ENCODE results near the gene ZNF264. TPM values are rescaled to one million over a fixed set of nuclear protein-coding genes. Genes with fewer than 3 reads are reported as not detected.

The ZNF264 gene
- total and polyA plus RNA-seq, 2 donors from 2014 or later, result 4.0 to 52.3 TPM

- Histone ChIP-seq H3K36me3 (ENCODE audit: control insufficient read depth in 2 of 3, insufficient read depth in 3 of 3, low read length in 3 of 3) (peaks cover 7 to 22% (median 18%) of the 10 kb centered on the region in 3 donors), H3K4me3 (ENCODE audit: low read length in 3 of 3) (no peak overlapping the region), H3K27ac (ENCODE audit: low read depth in 2 of 2, low read length in 2 of 2) (no peak overlapping the region), H3K4me1 (ENCODE audit: control insufficient read depth in 2 of 3, insufficient read depth in 2 of 3, low read depth in 1 of 3, low read length in 3 of 3) (peaks cover 6 to 14% (median 13%) of the 10 kb centered on the region in 3 donors), H3K9ac (ENCODE audit: low read length in 3 of 3) (no peak overlapping the region), H3K27me3 (ENCODE audit: control insufficient read depth, insufficient read depth, low read length) (no peaks in the 10 kb centered on the region), H3K9me3 (ENCODE audit: control insufficient read depth in 2 of 3, insufficient read depth in 1 of 3, low read length in 3 of 3) (no peaks in the 10 kb centered on the region)
- no peak for FAIRE-seq
- intact Hi-C loops (cut with DNase I), result no loop called here
- DNase-seq, result no peak
- no peak for TF ChIP-seq CTCF (IDR thresholded peaks at IDR 0.05; ENCODE audit: borderline replicate concordance, extremely low read depth, insufficient read depth)
Observed at GRCh38 chr19:57244513-57244912, 53.2 kb downstream of the ZNF264 start.

- Histone ChIP-seq H3K4me3 (ENCODE audit: low read length in 3 of 3) (no peak overlapping the region), H3K9me3 (ENCODE audit: control insufficient read depth in 2 of 3, insufficient read depth in 1 of 3, low read length in 3 of 3) (no peaks in the 10 kb centered on the region), H3K27me3 (ENCODE audit: control insufficient read depth, insufficient read depth, low read length) (no peaks in the 10 kb centered on the region), H3K4me1 (ENCODE audit: control insufficient read depth in 2 of 3, insufficient read depth in 2 of 3, low read depth in 1 of 3, low read length in 3 of 3) (peaks cover 6 to 14% (median 13%) of the 10 kb centered on the region in 3 donors), H3K9ac (ENCODE audit: low read length in 3 of 3) (no peak overlapping the region), H3K36me3 (ENCODE audit: control insufficient read depth in 2 of 3, insufficient read depth in 3 of 3, low read length in 3 of 3) (peaks cover 7 to 22% (median 18%) of the 10 kb centered on the region in 3 donors), H3K27ac (ENCODE audit: low read depth in 2 of 2, low read length in 2 of 2) (no peak overlapping the region)
- DNase-seq (no peak), FAIRE-seq (no peak)
- intact Hi-C loops (cut with DNase I), result no loop called here
- TF ChIP-seq CTCF (IDR thresholded peaks at IDR 0.05; ENCODE audit: borderline replicate concordance, extremely low read depth, insufficient read depth), result no peak
Observed at GRCh38 chr19:57245066-57245465, 53.8 kb downstream of the ZNF264 start.

GRCh38 chr19:57245959-57246358 lies 54.7 kb downstream of the ZNF264 start:
- Histone ChIP-seq H3K9ac (ENCODE audit: low read length in 3 of 3) (no peak overlapping the region), H3K36me3 (ENCODE audit: control insufficient read depth in 2 of 3, insufficient read depth in 3 of 3, low read length in 3 of 3) (peaks cover 7 to 23% (median 22%) of the 10 kb centered on the region in 3 donors), H3K9me3 (ENCODE audit: control insufficient read depth in 2 of 3, insufficient read depth in 1 of 3, low read length in 3 of 3) (no peaks in the 10 kb centered on the region), H3K4me1 (ENCODE audit: control insufficient read depth in 2 of 3, insufficient read depth in 2 of 3, low read depth in 1 of 3, low read length in 3 of 3) (peaks cover 6 to 14% (median 13%) of the 10 kb centered on the region in 3 donors), H3K4me3 (ENCODE audit: low read length in 3 of 3) (no peak overlapping the region), H3K27me3 (ENCODE audit: control insufficient read depth, insufficient read depth, low read length) (no peaks in the 10 kb centered on the region), H3K27ac (ENCODE audit: low read depth in 2 of 2, low read length in 2 of 2) (no peak overlapping the region)
- no peak for FAIRE-seq
- DNase-seq, result no peak
- intact Hi-C loops (cut with DNase I), result no loop called here
- TF ChIP-seq CTCF (IDR thresholded peaks at IDR 0.05; ENCODE audit: borderline replicate concordance, extremely low read depth, insufficient read depth), result no peak

- TF ChIP-seq CTCF (IDR thresholded peaks at IDR 0.05; ENCODE audit: borderline replicate concordance, extremely low read depth, insufficient read depth), result no peak
- Histone ChIP-seq H3K27me3 (ENCODE audit: control insufficient read depth, insufficient read depth, low read length) (no peaks in the 10 kb centered on the region), H3K4me1 (ENCODE audit: control insufficient read depth in 2 of 3, insufficient read depth in 2 of 3, low read depth in 1 of 3, low read length in 3 of 3) (no peaks in the 10 kb centered on the region), H3K36me3 (ENCODE audit: control insufficient read depth in 2 of 3, insufficient read depth in 3 of 3, low read length in 3 of 3) (peaks cover 7 to 33% (median 30%) of the 10 kb centered on the region in 3 donors), H3K9ac (ENCODE audit: low read length in 3 of 3) (no peak overlapping the region), H3K27ac (ENCODE audit: low read depth in 2 of 2, low read length in 2 of 2) (no peak overlapping the region), H3K4me3 (ENCODE audit: low read length in 3 of 3) (no peak overlapping the region), H3K9me3 (ENCODE audit: control insufficient read depth in 2 of 3, insufficient read depth in 1 of 3, low read length in 3 of 3) (no peaks in the 10 kb centered on the region)
- intact Hi-C loops (cut with DNase I), result no loop called here
- FAIRE-seq, result no peak
- DNase-seq, result no peak
Observed at GRCh38 chr19:57248646-57249045, 57.3 kb downstream of the ZNF264 start.
